Measurements from ENCODE around the gene IL15RA.

DNA sequence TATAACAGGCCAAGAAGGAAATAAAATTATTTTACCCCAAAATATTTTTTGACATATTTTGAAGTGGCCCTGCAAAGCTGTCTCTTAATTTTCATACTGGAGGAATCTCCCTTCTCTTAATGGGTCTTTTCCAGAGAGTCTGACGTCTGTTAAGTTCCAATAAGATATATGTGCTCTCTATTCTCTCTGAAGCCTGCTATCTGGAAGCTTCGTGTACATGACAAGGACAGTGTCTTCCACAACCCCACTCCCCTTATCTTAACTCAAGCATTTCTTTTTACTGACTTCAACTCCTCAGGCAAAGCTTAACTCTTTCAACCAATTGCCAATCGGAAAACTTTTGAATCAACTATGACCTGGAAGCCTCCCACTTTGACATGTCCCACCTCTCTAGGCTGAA is 29.2 kb upstream of the IL15RA start:
- TF ChIP-seq, protein P1, sequence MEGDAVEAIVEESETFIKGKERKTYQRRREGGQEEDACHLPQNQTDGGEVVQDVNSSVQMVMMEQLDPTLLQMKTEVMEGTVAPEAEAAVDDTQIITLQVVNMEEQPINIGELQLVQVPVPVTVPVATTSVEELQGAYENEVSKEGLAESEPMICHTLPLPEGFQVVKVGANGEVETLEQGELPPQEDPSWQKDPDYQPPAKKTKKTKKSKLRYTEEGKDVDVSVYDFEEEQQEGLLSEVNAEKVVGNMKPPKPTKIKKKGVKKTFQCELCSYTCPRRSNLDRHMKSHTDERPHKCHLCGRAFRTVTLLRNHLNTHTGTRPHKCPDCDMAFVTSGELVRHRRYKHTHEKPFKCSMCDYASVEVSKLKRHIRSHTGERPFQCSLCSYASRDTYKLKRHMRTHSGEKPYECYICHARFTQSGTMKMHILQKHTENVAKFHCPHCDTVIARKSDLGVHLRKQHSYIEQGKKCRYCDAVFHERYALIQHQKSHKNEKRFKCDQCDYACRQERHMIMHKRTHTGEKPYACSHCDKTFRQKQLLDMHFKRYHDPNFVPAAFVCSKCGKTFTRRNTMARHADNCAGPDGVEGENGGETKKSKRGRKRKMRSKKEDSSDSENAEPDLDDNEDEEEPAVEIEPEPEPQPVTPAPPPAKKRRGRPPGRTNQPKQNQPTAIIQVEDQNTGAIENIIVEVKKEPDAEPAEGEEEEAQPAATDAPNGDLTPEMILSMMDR (IDR thresholded peaks at IDR 0.05; ENCODE audit: low read depth, low read length), result no peak
- TF ChIP-seq EZH2phosphoT487 (IDR thresholded peaks at IDR 0.05; ENCODE audit: low read depth), result no peak
